Stimulated activated CD8-positive, alpha-beta memory T cell treated with anti-CD3 and anti-CD28 coated beads, Interleukin-15, amount 100 ng/mL, for 1 hour (primary cell): ENCODE data around the gene SOX15.

Source experiments
- DNase-seq: peaks from one replicate; pipeline ENCODE4 v3.0.0-alpha.2; 2020; ENCODE audit warnings: low read depth

Gene SOX15

DNA sequence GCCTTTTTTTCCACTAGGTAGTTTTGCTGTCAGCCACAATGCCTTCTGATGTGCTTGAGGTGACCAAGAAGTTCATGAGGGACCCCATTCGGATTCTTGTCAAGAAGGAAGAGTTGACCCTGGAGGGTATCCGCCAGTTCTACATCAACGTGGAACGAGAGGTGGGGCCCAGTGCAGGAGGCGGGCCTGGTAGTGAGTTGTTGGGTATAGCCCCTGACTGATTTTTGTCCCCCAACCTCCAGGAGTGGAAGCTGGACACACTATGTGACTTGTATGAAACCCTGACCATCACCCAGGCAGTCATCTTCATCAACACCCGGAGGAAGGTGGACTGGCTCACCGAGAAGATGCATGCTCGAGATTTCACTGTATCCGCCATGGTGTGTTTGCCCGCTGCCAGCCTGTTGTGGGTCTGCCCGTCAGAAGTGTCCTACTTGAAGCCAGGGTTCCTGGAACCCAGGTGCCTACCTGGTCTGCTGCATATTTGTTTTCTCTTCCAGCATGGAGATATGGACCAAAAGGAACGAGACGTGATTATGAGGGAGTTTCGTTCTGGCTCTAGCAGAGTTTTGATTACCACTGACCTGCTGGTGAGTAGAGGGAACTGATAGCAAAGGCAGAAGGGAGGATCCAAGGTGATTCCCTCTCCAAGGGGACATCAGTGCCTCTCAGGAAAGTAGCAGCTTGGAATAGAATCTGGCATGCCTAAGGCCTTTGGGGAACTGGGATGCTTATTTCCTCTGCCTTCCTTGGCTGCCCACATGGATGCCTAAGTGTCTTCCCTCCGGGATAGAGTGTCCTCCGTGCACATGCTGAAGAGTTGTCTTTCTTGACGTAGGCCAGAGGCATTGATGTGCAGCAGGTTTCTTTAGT, 12.3 kb downstream of the SOX15 start:
- no peak for DNase-seq

DNA sequence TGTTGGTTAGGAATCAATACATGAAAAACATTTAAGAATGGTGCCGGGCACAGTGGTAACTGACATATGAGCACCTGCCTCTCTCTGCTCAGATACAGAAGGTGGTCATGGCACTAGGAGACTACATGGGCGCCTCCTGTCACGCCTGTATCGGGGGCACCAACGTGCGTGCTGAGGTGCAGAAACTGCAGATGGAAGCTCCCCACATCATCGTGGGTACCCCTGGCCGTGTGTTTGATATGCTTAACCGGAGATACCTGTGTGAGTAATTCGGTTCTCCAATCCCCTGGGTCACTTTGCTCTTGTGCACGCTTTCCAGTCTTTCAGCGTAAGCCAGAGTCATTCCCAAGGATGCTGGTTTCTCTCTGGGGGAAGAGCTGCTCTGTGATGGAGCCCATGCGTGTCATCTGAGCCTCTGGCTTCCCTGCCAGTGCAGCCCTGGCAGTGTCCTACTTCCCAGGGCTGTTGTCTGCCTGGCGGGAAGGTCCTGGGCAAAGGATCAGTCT, 13.4 kb downstream of the SOX15 start:
- DNase-seq, result no peak

DNA sequence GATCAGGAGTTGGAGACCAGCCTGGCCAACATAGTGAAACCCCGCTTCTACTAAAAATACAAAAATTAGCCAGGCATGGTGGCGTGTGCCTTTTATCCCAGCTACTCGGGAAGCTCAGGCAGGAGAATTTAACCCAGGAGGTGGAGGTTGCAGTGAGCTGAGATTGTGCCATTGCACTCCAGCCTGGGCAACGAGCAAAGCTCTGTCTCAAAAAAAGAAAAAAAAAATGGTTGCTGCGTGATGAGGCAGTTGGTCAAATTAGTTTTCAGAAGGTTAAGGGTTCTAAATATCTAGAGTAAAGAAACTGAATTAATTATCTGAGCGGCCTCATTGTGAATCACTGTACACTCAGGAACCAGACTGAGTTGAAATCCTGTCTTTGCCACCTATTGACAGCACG, 13.9 kb downstream of the SOX15 start:
- no peak for DNase-seq

DNA sequence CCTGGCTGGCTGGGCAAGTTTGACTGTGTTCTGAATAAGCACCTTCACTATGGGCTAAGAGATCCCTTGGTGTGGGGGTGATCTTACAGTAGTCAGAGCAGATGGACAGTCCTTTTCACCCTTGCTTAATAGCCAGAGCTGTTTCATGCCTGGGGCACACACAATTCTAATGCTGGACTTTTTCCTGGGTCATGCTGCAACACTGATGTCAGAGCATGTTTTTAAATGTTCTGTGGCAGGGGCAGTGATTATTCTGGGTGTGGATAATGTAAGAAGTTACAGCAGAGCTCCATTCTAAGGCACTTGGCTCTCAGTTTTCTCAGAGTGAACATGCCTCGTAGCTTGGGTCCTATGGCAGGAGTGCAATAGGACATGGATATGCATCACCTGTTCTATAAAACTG, 14.4 kb downstream of the SOX15 start:
- DNase-seq, result no peak

DNA sequence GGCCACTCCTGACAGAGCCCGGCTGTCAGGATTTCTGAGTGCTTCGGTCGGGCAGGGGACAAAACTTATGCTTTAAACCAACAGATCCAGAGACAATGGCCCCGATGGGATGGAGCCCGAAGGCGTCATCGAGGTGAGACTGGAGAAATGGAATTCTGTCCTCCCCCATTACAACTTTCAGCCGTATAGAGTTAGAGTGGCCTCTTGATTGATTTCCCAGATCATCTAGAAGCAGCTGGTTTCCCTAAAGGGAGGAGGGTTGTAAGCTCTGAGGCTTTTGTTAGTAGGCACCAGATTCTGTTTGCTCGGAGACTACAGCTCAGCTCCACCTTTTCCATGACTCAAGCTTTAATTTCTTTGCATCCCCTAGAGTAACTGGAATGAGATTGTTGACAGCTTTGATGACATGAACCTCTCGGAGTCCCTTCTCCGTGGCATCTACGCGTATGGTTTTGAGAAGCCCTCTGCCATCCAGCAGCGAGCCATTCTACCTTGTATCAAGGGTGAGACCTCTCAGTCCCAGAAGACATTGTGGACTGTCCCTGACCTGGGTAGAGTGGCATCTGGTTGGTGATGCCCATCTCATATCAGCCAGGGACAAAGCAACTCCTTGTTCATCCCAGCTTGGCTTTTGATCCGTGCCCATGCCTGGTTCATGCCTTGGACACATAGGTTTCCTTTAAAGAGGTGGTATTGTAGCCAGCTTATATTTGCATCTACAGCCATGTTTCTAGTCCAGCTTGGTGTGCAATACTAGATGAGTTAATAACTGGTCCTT, 15.5 kb downstream of the SOX15 start:
- DNase-seq, result no peak

DNA sequence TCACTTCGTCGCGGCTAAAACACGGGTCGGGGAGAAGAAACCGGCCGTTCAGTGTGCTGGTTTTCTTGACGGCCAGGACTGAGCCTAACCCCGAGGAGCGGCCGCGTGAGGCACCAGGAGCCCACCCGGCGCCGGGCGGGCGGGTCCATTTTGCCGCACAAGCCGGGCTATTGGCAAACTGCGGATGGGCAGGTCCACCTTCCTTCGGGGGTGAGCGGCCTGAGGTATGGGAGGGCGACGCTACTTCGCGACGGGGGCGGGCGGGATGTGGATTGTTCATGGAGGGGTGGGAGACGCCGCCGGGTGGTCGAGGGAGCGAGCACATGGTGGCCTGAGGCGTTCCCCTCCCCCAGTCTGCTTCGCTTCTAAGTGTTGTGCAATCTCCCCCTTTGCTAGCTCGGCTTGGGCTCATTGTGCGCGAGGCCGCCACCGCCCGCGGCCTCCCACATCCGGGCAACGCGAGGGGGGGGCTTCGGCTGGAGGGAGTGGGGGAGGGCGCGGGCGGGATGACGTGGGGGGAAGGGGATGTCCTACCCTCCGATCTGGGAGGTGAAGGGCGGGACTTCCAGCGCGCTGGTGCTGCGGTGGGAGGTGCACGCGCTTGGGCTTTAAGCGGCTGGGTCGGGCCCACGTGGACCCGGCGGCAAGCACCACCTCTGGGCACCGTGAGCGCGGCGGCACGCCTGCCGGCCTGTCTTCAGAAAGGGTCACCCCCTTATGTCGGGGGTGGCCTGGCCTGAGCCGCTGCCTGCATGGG, 16.4 kb downstream of the SOX15 start:
- peak; percentile 82 for DNase-seq

DNA sequence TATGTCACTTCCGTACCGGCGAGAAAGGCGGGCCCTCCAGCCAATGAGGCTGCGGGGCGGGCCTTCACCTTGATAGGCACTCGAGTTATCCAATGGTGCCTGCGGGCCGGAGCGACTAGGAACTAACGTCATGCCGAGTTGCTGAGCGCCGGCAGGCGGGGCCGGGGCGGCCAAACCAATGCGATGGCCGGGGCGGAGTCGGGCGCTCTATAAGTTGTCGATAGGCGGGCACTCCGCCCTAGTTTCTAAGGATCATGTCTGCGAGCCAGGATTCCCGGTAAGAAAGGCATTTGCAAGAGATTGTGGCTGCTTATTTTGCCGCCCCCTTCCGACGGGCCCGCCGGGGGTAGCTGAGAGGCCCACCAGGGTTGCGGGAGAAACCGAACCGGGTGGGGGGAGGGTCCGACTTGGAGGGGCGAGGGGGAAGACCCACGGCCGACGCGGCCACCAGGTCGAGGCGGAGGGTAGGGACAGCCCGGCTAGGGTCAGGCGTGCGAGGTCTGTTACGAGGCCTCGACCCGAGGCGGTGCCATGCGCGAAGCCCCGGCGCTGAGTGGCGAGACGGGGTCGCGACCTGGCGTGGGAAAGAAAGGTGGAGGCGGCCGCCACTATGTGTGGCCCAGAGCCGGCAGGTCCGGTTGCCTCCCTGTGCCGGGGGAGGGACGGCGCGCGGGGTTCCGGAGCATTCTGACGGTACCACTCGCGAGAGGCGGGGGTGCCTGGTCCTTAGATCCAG, 17.1 kb downstream of the SOX15 start:
- DNase-seq, result peak; percentile 100

DNA sequence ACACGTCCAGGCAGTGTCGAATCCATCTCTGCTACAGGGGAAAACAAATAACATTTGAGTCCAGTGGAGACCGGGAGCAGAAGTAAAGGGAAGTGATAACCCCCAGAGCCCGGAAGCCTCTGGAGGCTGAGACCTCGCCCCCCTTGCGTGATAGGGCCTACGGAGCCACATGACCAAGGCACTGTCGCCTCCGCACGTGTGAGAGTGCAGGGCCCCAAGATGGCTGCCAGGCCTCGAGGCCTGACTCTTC, 17.6 kb downstream of the SOX15 start:
- no peak for DNase-seq

DNA sequence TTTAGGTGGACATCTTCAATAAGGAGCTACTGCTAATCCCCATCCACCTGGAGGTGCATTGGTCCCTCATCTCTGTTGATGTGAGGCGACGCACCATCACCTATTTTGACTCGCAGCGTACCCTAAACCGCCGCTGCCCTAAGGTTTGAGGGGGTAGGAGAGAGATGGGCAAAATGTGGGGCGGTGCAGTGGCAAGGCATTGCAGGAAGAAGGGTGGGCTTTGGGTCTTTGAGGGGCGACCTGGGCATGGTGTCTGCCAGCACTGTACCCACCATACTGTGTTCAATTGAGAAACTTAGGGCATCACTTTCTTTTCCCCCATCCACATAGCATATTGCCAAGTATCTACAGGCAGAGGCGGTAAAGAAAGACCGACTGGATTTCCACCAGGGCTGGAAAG, 19.5 kb downstream of the SOX15 start:
- no peak for DNase-seq

DNA sequence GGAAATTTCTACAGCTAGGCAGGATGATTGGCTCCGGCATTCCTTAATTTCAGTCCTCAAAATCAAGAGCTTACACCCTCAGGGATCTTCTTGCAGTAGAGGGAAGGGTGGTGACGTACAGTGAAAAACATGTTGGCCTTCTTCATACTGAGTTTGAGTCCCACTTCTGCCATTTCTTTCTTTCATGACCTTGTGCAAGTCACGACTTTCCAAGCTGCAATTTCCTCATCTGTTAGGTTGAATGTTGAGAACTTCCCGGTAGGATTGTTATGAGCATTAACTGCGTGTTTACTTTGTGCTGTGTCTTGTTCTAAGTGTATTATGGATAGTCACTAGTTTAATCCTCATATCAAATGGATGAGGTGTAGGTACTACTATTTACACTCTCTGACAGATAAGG, 20.3 kb downstream of the SOX15 start:
- no peak for DNase-seq

DNA sequence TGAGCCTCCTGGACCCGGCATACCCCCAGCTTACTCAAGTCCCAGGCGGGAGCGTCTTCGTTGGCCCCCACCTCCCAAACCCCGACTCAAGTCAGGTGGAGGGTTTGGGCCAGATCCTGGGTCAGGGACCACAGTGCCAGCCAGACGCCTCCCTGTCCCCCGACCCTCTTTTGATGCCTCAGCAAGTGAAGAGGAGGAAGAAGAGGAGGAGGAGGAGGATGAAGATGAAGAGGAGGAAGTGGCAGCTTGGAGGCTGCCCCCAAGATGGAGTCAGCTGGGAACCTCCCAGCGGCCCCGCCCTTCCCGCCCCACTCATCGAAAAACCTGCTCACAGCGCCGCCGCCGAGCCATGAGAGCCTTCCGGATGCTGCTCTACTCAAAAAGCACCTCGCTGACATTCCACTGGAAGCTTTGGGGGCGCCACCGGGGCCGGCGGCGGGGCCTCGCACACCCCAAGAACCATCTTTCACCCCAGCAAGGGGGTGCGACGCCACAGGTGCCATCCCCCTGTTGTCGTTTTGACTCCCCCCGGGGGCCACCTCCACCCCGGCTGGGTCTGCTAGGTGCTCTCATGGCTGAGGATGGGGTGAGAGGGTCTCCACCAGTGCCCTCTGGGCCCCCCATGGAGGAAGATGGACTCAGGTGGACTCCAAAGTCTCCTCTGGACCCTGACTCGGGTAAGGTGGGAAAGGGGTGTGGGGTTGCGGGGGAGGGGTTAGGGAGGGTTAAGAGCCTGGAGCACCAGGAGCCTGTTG, 26.6 kb downstream of the SOX15 start:
- DNase-seq, result no peak

DNA sequence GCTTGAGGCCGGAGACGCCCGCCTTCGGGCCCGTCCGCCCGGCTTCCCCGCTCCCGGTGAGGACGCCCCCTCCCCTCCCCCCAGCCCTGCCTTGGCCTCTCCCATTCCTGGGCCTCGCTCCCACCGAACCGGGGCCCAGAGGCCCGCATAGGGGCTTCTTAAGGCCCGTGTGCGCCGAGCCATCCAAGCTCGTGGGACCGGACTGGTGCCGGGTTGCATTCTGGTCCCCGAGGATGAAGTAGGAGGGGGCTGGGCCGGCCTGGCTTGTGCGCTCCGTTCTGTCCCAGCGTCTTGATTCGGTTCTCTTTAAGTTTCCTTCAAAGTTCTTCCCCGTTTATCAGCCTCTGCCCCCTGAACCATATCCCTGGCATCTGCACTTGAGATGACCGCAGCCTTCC, 27.7 kb downstream of the SOX15 start:
- DNase-seq, result no peak

DNA sequence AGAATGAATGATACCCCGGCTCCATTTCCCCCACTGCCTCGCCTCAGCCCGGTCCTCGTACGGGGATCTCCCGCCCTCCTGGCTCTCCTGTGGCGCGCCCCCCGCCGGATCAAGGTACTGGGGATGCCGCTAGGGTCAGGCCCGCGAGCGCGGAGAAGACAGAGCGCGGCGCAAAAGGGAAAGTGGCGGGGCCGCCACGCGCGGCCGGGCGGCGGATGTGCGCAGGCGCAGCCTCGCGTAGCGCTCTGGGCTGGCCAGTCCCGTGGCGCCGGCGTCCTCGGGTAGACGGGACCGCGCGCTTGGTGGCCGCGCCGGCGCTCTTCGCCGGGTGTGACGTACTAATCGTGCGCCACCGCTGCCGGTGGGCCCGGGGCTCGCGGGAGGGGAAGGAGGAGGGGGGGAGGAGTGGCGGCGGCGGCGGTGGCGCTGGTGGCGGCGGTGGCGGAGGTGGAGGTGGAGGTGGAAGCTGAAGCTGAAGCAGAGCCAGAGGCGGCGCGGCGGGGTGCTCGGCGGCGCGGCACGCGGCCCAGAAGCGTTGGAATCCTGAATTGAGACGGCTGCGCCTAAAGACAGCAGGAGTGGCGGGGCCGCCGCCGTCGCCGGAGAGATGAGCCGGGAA, 28.2 kb downstream of the SOX15 start, which contains the start of gene SENP3:
SENP3 (plus strand) TSS at position 331 of the 619 bp plus-strand sequence. CDS start 1,158 bp downstream, outside the sequence.
- DNase-seq, result peak; percentile 76

DNA sequence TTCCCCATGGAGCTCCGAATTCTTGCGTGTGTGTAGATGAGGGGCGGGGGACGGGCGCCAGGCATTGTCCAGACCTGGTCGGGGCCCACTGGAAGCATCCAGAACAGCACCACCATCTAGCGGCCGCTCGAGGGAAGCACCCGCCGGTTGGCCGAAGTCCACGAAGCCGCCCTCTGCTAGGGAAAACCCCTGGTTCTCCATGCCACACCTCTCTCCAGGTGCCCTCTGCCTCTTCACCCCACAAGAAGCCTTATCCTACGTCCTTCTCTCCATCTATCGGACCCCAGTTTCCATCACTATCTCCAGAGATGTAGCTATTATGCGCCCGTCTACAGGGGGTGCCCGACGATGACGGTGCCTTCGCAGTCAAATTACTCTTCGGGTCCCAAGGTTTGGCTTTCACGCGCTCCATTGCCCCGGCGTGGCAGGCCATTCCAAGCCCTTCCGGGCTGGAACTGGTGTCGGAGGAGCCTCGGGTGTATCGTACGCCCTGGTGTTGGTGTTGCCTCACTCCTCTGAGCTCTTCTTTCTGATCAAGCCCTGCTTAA, 28.8 kb downstream of the SOX15 start:
- DNase-seq, result peak; percentile 76

DNA sequence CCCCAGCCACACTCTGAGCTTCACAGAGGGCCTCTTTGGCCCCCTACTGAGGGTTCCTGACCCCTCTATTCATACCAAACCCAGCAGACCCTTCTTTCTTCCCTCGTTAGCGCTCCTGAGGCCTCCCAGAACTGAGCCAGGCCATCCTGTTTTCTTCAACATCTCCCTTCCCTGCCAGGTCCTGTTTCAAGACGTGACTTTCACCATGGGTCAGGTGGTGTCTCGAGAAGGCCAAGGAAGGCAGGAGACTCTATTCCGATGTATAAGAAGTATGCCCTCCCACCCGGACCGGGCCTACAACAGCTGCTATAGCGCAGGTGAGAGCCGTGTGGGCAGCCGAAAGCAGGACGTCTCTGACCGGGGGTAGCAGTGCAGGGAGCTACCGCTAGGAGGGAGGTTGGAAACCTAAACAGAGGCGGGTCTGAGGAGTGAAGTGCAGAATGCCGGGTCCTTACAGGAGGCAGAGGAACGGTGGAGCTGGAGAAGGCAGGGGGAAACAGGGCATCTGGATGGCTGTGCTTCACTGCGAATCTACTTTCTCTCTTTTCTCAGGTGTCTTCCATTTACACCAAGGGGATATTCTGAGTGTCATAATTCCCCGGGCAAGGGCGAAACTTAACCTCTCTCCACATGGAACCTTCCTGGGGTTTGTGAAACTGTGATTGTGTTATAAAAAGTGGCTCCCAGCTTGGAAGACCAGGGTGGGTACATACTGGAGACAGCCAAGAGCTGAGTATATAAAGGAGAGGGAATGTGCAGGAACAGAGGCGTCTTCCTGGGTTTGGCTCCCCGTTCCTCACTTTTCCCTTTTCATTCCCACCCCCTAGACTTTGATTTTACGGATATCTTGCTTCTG, 29.5 kb downstream of the SOX15 start:
- no peak for DNase-seq

DNA sequence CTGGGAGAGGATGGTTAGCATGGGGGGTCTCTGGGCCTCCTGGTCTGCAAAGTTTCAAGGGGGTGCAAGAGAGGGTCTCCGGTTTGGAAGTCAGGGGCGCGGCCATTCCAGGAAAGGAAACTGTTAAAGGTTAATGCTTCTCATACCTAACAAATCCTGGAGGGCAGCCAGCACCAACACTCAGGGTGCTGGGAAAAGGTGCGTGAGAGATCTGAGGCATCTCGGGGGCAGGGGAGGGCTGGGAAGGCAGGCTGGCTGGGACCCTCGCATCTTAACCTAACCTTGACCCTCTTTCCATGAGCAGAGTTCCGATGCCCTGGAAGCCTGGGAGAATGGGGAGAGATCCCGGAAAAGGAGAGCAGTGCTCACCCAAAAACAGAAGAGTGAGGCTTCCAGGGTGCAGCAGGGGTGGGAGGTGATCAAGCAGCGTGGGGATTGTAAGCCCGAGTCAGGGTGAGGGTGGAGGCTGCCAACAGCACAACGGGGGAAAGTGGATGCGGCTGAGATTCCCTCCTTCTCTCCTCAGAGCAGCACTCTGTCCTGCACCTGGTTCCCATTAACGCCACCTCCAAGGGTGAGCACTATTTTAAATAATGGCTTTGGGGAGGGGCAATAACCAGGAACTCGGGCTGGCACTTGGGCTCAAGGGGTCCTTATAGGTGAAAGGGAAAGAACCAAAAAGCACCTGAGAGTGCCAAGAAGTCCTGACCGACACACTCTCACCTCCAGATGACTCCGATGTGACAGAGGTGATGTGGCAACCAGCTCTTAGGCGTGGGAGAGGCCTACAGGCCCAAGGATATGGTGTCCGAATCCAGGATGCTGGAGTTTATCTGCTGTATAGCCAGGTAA, 30.3 kb downstream of the SOX15 start:
- DNase-seq, result no peak

DNA sequence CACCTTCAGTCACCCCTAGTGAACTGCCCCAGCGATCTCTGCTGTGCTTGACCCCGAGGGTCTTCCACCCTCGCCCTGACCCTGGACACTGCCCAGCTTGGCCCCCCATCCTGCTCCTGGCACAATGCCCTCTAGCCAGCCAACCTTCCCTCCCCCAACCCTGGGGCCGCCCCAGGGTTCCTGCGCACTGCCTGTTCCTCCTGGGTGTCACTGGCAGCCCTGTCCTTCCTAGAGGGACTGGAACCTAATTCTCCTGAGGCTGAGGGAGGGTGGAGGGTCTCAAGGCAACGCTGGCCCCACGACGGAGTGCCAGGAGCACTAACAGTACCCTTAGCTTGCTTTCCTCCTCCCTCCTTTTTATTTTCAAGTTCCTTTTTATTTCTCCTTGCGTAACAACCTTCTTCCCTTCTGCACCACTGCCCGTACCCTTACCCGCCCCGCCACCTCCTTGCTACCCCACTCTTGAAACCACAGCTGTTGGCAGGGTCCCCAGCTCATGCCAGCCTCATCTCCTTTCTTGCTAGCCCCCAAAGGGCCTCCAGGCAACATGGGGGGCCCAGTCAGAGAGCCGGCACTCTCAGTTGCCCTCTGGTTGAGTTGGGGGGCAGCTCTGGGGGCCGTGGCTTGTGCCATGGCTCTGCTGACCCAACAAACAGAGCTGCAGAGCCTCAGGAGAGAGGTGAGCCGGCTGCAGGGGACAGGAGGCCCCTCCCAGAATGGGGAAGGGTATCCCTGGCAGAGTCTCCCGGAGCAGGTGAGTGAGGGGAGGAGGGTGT, 31.2 kb downstream of the SOX15 start, which contains the start of gene TNFSF13:
TNFSF13 (plus strand) TSS at position 207 of the 776 bp plus-strand sequence; CDS start at position 497, 290 bp downstream.
- DNase-seq, result no peak
